NCI-H510A treated with DMSO at 0.1 percent for 48 hours (cell line): ENCODE measurements around the gene LRP6.

Experiments used
- DNase-seq: peaks from one replicate; lab custom pipeline; 2025; lab: John Stamatoyannopoulos, UW

Gene LRP6

GRCh38 chr12:12214635-12215131 lies 52.2 kb downstream of the LRP6 start:
- DNase-seq: no peak

DNA sequence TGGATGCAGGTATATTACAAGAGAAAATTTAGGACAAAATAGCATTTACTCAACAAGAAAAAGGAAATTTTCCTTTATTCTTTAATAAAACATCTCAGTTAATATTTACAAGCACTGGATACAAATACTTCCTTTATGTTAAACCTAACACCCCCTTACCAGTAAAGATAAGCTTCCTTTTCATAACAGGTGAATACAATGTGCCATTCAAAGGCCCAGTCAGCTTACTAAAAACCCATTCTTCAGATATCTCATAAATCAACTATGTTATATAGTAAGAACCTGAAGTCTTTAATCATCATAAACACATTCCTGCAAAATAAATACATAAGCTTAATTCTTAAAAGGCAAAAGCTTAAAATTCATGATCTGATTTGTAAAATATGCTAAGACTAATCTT lies 52.6 kb downstream of the LRP6 start:
- DNase-seq: no peak

DNA sequence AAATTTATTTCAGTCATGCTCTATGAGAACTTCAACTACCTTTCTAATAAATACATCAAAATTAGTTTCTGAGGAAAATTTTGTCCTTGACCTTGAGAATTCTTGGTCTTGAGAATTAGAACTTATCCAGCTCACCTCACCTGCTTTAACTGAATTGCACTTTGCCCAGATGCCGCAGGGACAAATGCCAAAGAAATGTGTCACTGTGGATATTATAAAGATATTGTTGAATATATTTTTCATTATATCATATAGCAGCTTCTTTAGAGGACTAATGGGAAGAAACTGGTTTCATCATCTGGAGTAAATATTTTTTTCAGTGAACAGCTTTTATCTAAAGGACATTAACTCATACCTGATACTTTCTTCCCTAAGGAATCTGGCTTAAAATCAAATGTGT lies 54.1 kb downstream of the LRP6 start:
- no peak for DNase-seq

DNA sequence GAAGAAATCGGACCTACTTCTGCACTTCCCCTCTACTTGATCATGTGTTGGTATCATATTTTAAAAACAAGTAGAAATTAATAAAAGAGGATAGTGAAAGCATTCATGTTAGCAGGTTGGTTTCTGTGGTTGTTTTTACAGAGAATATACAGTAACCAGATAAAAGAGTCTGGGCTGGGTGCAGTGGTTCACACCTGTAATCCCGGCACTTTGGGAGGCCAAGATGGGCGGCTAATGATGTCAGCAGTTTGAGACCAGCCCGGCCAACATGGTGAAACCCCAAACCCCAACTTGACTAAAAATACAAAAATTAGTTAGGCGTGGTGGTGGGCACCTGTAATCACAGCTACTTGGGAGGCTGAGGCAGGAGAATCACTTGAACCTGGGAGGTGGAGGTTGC lies 55.9 kb downstream of the LRP6 start:
- no peak for DNase-seq

DNA sequence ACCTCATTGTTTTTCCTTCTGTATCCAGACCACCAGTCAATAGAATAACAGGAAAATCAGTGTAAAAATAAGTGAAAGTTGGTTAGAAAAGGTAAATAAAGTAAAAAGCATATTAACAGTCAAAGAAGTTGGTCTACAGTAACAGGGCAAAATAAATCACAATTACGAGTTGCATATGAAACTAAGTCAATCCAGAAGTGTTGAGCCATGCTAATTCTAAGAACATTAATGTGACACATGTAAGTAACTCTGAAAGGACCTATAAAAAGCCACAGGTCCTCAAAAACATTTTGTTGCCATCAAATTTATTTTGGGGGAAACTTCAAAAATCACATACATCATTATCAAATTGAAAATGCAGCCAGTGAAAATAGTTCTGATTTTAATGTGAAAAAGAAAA lies 56.4 kb downstream of the LRP6 start:
- no peak for DNase-seq

DNA sequence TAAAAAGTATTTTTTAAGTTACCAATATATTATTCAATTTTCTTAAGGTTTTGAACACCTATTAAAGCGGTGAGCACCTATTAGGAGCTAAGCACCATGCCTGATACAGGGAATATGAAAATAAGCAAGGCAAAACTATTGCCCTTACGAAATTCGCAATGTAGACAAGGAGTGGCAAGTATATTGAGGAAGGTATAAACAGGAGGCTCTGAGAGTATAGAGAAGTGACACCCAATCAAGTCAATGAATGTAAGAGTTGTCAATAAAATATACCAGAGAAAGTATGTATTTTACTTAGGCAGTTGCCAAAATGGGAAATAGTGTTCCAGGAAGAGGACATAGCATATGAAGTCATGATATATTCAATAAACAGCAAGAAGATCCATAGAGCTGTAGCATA lies 57.2 kb downstream of the LRP6 start:
- no peak for DNase-seq

DNA sequence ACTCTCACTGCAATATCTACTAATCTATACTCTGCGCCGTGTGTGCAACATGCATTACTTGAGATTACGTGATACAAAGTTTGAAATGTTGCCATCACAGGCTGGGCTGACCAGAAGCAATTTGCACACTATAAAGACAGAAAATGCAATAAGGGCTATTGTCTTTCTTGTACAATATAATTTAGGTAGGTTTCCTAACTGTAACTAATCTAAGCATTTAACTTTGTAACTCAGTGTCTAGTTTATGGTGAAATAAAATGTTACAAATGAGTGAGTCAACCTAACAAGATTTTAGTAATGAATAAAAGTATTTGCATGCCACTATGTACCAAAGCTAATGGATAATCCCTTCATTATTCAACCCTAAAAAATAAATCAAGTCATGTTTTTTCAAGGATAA lies 57.8 kb downstream of the LRP6 start:
- no peak for DNase-seq

DNA sequence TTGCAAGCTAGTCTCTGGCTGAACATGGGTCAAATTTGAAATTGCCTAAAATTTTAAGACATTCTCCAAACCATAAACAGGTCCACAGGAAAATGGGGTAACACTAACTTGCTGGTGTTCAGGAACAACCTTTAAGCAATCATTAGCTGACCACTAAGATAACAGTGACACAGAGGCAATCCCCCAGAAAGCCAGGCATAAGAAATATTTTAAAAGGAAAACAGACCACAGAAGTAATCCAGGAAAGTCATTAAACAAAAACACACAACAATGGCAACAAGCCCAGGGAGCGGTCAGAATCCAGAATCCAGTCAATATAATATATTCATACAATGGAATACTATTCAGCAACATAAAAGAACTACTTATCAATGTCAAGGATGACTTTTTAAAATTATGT lies 59.1 kb downstream of the LRP6 start:
- DNase-seq: no peak

DNA sequence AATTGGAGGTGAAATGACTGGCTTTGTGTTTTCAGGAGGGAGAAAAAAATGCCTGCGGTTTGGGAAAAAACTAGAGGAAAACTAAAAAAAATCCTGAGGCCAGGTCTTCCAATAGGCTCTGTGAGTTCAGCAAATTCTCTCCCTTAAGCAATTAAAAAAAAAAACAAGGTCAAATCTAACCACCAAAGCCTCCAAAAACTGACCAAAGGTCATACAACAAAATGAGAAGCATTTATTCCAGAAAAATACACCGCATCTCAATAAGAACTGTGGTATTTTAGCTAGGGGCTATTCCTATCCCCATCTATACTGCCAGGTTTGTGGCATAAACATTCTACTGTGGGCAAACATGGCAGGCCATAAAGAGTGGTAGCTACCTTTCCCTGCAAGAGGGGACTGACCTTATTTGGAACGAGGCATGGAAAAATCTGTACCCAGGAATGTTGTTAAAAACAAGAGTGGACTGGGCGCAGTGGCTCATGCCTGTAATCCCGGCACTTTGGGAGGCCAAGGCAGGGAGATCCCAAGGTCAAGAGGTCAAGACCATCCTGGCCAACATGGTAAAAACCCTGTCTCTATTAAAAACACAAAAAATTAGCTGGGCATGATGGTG lies 60.0 kb downstream of the LRP6 start:
- DNase-seq: no peak

- DNase-seq: no peak
These were observed 64.1 kb downstream of the LRP6 start for GRCh38 chr12:12202747-12203146.

DNA sequence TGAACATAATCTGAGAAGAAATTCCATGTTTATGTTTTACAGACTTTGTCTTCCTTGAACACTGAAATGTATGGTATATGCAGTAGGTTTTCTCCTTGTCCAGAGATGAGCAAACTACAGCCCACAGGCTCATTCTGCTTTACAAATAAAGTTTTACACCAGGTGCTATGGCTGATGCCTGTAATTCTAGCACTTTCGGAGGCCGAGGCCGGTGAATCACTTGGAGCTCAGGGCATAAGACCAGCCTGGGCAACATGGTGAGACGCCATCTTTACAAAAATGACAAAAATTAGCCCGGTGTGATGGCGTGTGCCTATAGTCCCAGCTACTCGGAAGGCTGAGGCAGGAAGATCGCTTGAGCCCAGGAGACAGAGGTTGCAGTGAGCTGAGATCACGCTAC lies 64.7 kb downstream of the LRP6 start:
- no peak for DNase-seq

DNA sequence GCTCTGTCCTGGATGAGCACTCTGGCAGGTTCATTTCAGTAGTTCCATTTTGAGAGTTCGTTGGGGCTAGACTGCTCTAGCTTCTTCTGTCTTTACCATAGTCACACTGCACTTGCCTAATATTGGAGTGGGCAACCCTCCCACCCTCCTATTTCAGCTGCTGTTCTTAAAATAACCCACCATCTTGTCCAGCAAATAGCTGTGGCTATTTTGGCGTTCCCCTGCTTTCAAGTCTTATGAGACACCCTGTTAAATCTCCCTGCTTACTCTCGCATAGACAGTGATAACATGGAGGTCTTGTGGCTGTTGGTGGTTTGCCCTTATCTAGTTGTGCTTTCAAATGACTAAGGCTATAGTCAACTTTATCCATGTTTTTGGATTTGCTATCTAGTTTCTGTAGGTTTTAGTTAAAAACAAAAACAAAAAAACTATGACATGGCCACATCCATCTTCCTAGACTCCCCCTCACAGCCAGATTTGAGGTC lies 65.5 kb downstream of the LRP6 start:
- no peak for DNase-seq

DNA sequence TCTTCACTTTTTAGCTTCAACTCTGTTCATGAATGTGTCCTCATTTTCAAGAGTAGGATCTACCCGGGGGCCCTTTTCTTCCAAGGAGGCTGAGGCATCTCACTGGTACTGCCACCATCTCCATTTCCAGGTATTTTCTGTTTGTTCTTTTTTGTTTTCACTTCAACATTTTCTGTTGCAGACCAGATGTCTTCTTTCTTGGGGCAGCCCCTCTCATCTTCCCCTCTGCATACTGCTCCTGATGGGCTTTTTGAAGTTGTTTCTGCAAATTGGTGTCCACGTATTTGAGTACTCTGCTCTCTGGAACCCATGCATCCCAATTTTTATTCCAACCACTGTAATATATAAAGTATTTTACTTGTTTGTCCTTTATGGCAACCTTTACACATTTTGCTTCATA lies 66.5 kb downstream of the LRP6 start:
- DNase-seq: no peak

- DNase-seq: no peak
These were observed 68.7 kb downstream of the LRP6 start for GRCh38 chr12:12198124-12198523.

DNA sequence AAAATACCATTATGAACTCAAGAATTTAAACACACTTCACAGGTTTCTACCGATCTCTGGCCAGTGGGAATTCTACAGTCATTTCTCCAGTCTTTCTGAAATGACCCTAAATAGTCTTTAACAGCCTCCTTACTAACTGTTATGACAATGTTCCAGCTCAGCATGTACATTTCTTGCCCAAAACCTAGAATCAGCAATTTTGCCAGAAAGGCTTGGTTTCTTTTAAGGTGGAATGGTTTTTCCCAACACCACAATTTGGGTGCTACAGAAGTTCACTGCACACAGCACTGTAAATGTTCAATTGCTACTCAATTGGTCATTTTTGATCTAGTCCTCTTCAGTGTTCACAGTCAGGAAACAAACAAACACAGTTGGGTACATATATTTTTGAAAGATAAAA lies 69.7 kb downstream of the LRP6 start:
- no peak for DNase-seq

DNA sequence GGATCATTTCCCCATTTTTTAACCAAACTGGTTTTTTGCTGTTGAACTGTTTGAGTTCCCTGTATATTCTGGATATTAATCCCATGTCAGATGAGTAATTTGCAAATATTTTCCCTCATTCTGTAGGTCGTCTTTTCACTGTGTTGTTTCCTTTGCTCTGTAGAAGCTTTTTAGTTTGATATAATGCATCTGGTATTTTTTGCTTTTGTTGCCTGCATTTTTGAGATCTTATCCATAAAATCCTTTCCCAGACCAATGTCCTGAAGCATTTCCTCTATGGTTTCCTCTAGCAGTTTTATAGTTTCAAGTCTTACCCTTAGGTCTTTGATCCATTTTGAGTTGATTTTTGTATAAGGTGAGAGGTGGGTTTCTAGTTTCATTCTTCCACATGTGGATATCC lies 71.3 kb downstream of the LRP6 start:
- DNase-seq: no peak

GRCh38 chr12:12195081-12195480 lies 71.8 kb downstream of the LRP6 start:
- DNase-seq: no peak

DNA sequence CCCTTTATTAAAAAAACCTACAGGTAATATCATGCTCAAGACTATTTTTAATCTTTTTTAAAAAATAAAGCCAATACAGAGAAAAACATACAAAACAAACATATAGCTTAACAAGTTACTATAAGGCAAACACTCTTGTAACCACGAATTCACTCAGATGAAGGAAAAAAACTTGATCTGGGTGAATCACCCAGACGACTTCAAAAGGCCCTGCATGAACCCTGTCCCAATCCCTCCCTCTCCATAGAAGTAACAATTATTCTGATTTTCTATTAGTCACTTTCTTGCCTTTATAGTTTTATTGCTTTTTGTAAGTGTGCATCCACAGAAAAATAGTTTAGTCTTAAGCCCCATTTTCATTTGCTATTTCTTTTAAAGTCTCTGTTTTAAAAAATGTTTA lies 72.6 kb downstream of the LRP6 start:
- no peak for DNase-seq

DNA sequence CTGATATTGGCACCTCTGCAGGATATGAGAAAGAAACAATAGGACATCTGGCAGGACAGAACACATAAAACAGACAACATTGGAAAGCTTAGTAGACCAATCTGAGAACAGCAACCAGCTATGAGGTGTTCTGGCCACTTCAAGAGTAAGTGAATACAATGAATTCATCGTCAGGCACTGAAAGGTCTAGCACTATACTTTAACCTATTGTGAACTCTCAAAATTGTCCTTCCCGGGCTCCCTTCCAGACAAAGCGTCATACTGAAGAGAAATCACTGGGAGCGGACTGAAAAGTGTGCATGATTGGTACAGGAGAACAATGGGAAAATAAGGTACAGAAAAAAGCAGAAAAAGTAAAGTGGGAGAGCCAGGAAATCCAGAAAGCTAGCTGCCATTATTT lies 75.8 kb downstream of the LRP6 start:
- DNase-seq: no peak

DNA sequence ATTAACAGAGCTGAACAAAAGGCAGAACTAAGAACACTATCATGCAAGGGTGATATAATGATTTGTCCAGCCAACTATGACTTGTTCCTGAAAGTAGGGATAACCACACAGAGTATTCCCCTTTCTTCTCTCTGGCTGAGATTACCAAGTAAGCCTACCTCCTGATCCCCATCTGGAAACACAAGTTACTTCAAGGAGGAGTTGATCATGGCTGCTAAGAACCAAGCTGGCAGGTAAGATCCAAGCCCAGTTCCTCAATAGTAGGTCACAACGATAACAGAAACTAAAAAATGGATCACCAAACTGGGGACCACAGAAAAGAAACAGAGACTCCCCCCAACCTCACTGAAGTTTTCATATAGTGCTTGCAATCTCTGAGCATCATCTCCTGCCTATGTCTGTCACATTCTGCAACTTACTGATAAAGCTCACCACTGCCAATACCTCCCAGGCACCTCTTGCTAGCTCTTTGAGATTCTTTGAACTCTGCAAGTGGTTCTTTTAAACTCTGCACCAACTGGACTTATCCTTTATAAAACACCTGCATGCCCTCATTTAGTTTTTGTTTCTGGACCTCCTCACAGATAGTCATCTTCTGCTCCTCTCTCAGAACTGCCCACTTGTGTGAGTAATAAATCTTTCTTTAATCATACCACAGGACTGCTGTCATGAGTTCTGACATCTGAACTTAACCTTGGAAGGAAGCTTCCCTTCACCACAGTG lies 76.6 kb downstream of the LRP6 start:
- DNase-seq: no peak

GRCh38 chr12:12185414-12185813 lies 81.4 kb downstream of the LRP6 start:
- DNase-seq: no peak

GRCh38 chr12:12182703-12183365 lies 84.0 kb downstream of the LRP6 start:
- DNase-seq: no peak

DNA sequence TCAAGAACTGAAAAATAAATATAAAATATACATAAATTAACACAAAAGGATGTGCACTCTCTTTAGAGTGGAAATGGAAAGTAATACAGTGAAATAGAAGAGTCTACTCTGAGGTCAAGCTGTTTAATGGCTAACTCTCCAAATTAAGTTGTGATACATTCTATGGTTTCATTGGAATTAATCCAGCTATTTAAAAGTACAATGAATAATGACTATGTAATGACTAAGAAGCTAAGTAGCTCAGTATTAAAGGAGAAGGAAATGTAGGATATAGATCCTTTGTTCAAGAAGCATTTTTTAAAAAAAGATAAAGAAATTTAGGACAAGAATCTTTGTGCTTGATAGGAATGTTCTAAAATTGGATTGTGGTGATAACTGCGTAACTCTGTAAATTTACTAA lies 85.3 kb downstream of the LRP6 start:
- DNase-seq: no peak
